ENCODE measurements around the gene CEACAM7. TPM values are rescaled to one million over a fixed set of nuclear protein-coding genes. Genes with fewer than 3 reads are reported as not detected.
A peak's percentile ranks its signal among the peaks of the same experiment; 100 is the strongest.
"Not testable (repeated sequence)": the region's sequence is repeated elsewhere in the genome, so short reads cannot be mapped to it uniquely, and the experiment has no call there.

The CEACAM7 gene
- polyA plus RNA-seq, 2 donors, result 59.6 to 96.6 TPM

DNA sequence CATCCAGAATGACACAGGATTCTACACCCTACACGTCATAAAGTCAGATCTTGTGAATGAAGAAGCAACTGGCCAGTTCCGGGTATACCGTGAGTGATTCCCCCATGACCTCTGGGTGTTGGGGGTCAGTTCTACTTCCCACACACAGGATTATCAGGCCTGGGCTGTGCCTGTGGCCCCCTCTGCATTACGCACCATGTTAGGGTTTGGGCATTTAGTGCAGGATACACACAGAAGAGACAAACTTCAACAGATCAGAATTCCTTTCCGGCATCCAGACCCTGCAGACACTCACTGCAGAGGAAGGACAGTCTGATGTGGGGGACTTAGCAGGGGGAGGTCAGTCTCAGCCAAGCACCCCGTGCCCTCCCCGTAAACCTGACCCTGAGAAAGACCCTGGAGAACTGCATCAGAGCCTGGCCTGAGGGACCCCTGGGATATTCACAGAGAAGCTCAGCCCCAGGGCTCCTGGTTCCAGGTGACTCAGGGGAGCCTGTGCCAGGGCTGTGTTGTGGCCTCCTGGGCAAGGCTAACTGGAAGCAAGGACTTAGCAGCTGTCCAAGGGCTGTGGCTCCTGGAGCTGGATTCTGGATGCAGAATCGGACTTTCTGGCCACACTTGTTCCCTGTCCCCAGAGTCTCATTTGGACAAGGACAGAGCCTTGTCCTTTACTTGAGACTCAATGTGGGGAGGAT, 22.0 kb upstream of the CEACAM7 start:
- peak overlapping the region; percentile 34 to 53 for H3K4me3 ChIP-seq (ENCODE audit: low read depth in 1 of 2, low read length in 2 of 2)
- 78 to 84% methylated on average over 8 of the region's 8 CpGs for WGBS, 2 donors
- H3K27ac ChIP-seq (ENCODE audit: low read depth in 2 of 2, low read length in 1 of 2), result peak overlapping the region in 1 of 2 donors; percentile 53
- no peaks in the 10 kb centered on the region for H3K9me3 ChIP-seq (ENCODE audit: control insufficient read depth in 2 of 2, insufficient read depth in 1 of 2, low read depth in 1 of 2, low read length in 1 of 2)
- no peaks in the 10 kb centered on the region for H3K4me1 ChIP-seq (ENCODE audit: control insufficient read depth in 2 of 2, insufficient read depth in 2 of 2, low read length in 1 of 2)
- peaks cover 0 to 3% of the 10 kb centered on the region in 2 donors for H3K27me3 ChIP-seq (ENCODE audit: control insufficient read depth in 1 of 2, insufficient read depth in 2 of 2, low read length in 2 of 2)
- no peaks in the 10 kb centered on the region for H3K36me3 ChIP-seq (ENCODE audit: control insufficient read depth in 2 of 2, insufficient read depth in 2 of 2, low read length in 1 of 2)

DNA sequence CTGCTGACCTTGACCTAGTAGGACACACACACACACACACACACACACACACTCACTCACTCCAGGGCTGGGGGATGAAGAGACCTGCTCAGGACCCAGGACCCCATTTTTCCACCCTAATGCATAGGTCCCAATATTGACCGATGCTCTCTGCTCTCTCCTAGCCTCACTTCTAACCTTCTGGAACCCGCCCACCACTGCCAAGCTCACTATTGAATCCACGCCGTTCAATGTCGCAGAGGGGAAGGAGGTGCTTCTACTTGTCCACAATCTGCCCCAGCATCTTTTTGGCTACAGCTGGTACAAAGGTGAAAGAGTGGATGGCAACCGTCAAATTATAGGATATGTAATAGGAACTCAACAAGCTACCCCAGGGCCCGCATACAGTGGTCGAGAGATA, 21.4 kb upstream of the CEACAM7 start:
- not testable (repeated sequence) for H3K36me3 ChIP-seq (ENCODE audit: control insufficient read depth in 2 of 2, insufficient read depth in 2 of 2, low read length in 1 of 2); H3K9me3 ChIP-seq (ENCODE audit: control insufficient read depth in 2 of 2, insufficient read depth in 1 of 2, low read depth in 1 of 2, low read length in 1 of 2); H3K27me3 ChIP-seq (ENCODE audit: control insufficient read depth in 1 of 2, insufficient read depth in 2 of 2, low read length in 2 of 2); H3K4me1 ChIP-seq (ENCODE audit: control insufficient read depth in 2 of 2, insufficient read depth in 2 of 2, low read length in 1 of 2)
- H3K27ac ChIP-seq (ENCODE audit: low read depth in 2 of 2, low read length in 1 of 2), result peak overlapping the region in 1 of 2 donors; percentile 15
- peak overlapping the region; percentile 24 to 53 for H3K4me3 ChIP-seq (ENCODE audit: low read depth in 1 of 2, low read length in 2 of 2)
- 82 to 88% methylated on average over 8 of the region's 8 CpGs for WGBS, 2 donors

DNA sequence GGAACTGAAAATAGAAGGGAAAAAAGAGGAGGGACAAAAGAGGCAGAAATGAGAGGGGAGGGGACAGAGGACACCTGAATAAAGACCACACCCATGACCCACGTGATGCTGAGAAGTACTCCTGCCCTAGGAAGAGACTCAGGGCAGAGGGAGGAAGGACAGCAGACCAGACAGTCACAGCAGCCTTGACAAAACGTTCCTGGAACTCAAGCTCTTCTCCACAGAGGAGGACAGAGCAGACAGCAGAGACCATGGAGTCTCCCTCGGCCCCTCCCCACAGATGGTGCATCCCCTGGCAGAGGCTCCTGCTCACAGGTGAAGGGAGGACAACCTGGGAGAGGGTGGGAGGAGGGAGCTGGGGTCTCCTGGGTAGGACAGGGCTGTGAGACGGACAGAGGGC, 20.4 kb upstream of the CEACAM7 start, which contains the start of gene CEACAM5:
Gene CEACAM5, plus strand, starts transcription at position 146 of the 400 bp plus-strand sequence. Its CDS starts 106 bp downstream, at position 252.
- H3K36me3 ChIP-seq (ENCODE audit: control insufficient read depth in 2 of 2, insufficient read depth in 2 of 2, low read length in 1 of 2), result no peaks in the 10 kb centered on the region
- H3K27ac ChIP-seq (ENCODE audit: low read depth in 2 of 2, low read length in 1 of 2), result peak within 1 kb of the TSS in 1 of 2 donors; percentile 15
- H3K9me3 ChIP-seq (ENCODE audit: control insufficient read depth in 2 of 2, insufficient read depth in 1 of 2, low read depth in 1 of 2, low read length in 1 of 2), result no peaks in the 10 kb centered on the region
- H3K27me3 ChIP-seq (ENCODE audit: control insufficient read depth in 1 of 2, insufficient read depth in 2 of 2, low read length in 2 of 2), result peaks cover 0 to 3% of the 10 kb centered on the region in 2 donors
- 36 to 40% methylated on average over 4 of the region's 4 CpGs for WGBS, 2 donors
- peak within 1 kb of the TSS; percentile 47 to 53 for H3K4me3 ChIP-seq (ENCODE audit: low read depth in 1 of 2, low read length in 2 of 2)
- H3K4me1 ChIP-seq (ENCODE audit: control insufficient read depth in 2 of 2, insufficient read depth in 2 of 2, low read length in 1 of 2), result no peaks in the 10 kb centered on the region

DNA sequence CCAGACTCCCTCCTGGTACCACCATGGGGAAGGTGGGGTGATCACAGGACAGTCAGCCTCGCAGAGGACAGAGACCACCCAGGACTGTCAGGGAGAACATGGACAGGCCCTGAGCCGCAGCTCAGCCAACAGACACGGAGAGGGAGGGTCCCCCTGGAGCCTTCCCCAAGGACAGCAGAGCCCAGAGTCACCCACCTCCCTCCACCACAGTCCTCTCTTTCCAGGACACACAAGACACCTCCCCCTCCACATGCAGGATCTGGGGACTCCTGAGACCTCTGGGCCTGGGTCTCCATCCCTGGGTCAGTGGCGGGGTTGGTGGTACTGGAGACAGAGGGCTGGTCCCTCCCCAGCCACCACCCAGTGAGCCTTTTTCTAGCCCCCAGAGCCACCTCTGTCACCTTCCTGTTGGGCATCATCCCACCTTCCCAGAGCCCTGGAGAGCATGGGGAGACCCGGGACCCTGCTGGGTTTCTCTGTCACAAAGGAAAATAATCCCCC, 19.9 kb upstream of the CEACAM7 start:
- Histone ChIP-seq H3K4me3 (ENCODE audit: low read depth in 1 of 2, low read length in 2 of 2) (peak overlapping the region; percentile 16 to 53), H3K36me3 (ENCODE audit: control insufficient read depth in 2 of 2, insufficient read depth in 2 of 2, low read length in 1 of 2) (no peaks in the 10 kb centered on the region), H3K27me3 (ENCODE audit: control insufficient read depth in 1 of 2, insufficient read depth in 2 of 2, low read length in 2 of 2) (peaks cover 0 to 3% of the 10 kb centered on the region in 2 donors), H3K27ac (ENCODE audit: low read depth in 2 of 2, low read length in 1 of 2) (no peak overlapping the region), H3K9me3 (ENCODE audit: control insufficient read depth in 2 of 2, insufficient read depth in 1 of 2, low read depth in 1 of 2, low read length in 1 of 2) (no peaks in the 10 kb centered on the region), H3K4me1 (ENCODE audit: control insufficient read depth in 2 of 2, insufficient read depth in 2 of 2, low read length in 1 of 2) (no peaks in the 10 kb centered on the region)
- WGBS, 2 donors, result 78 to 84% methylated on average over 5 of the region's 5 CpGs

DNA sequence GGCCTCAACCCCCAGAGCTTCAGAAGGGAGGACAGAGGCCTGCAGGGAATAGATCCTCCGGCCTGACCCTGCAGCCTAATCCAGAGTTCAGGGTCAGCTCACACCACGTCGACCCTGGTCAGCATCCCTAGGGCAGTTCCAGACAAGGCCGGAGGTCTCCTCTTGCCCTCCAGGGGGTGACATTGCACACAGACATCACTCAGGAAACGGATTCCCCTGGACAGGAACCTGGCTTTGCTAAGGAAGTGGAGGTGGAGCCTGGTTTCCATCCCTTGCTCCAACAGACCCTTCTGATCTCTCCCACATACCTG, 19.4 kb upstream of the CEACAM7 start:
- Histone ChIP-seq H3K4me3 (ENCODE audit: low read depth in 1 of 2, low read length in 2 of 2) (no peak overlapping the region), H3K27ac (ENCODE audit: low read depth in 2 of 2, low read length in 1 of 2) (no peak overlapping the region), H3K9me3 (ENCODE audit: control insufficient read depth in 2 of 2, insufficient read depth in 1 of 2, low read depth in 1 of 2, low read length in 1 of 2) (no peaks in the 10 kb centered on the region), H3K36me3 (ENCODE audit: control insufficient read depth in 2 of 2, insufficient read depth in 2 of 2, low read length in 1 of 2) (no peaks in the 10 kb centered on the region), H3K4me1 (ENCODE audit: control insufficient read depth in 2 of 2, insufficient read depth in 2 of 2, low read length in 1 of 2) (no peaks in the 10 kb centered on the region), H3K27me3 (ENCODE audit: control insufficient read depth in 1 of 2, insufficient read depth in 2 of 2, low read length in 2 of 2) (peaks cover 0 to 3% of the 10 kb centered on the region in 2 donors)
- WGBS, 2 donors, result 46 to 49% methylated on average over 5 of the region's 5 CpGs

DNA sequence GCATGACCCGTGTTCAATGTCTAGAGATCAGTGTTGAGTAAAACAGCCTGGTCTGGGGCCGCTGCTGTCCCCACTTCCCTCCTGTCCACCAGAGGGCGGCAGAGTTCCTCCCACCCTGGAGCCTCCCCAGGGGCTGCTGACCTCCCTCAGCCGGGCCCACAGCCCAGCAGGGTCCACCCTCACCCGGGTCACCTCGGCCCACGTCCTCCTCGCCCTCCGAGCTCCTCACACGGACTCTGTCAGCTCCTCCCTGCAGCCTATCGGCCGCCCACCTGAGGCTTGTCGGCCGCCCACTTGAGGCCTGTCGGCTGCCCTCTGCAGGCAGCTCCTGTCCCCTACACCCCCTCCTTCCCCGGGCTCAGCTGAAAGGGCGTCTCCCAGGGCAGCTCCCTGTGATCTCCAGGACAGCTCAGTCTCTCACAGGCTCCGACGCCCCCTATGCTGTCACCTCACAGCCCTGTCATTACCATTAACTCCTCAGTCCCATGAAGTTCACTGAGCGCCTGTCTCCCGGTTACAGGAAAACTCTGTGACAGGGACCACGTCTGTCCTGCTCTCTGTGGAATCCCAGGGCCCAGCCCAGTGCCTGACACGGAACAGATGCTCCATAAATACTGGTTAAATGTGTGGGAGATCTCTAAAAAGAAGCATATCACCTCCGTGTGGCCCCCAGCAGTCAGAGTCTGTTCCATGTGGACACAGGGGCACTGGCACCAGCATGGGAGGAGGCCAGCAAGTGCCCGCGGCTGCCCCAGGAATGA, 18.9 kb upstream of the CEACAM7 start:
- Histone ChIP-seq H3K27me3 (ENCODE audit: control insufficient read depth in 1 of 2, insufficient read depth in 2 of 2, low read length in 2 of 2) (peaks cover 0 to 3% of the 10 kb centered on the region in 2 donors), H3K4me3 (ENCODE audit: low read depth in 1 of 2, low read length in 2 of 2) (peak overlapping the region; percentile 35 to 40), H3K9me3 (ENCODE audit: control insufficient read depth in 2 of 2, insufficient read depth in 1 of 2, low read depth in 1 of 2, low read length in 1 of 2) (no peaks in the 10 kb centered on the region), H3K27ac (ENCODE audit: low read depth in 2 of 2, low read length in 1 of 2) (no peak overlapping the region), H3K4me1 (ENCODE audit: control insufficient read depth in 2 of 2, insufficient read depth in 2 of 2, low read length in 1 of 2) (no peaks in the 10 kb centered on the region), H3K36me3 (ENCODE audit: control insufficient read depth in 2 of 2, insufficient read depth in 2 of 2, low read length in 1 of 2) (no peaks in the 10 kb centered on the region)
- WGBS, 2 donors, result 13 to 15% methylated on average over 25 to 26 of the region's 26 CpGs

DNA sequence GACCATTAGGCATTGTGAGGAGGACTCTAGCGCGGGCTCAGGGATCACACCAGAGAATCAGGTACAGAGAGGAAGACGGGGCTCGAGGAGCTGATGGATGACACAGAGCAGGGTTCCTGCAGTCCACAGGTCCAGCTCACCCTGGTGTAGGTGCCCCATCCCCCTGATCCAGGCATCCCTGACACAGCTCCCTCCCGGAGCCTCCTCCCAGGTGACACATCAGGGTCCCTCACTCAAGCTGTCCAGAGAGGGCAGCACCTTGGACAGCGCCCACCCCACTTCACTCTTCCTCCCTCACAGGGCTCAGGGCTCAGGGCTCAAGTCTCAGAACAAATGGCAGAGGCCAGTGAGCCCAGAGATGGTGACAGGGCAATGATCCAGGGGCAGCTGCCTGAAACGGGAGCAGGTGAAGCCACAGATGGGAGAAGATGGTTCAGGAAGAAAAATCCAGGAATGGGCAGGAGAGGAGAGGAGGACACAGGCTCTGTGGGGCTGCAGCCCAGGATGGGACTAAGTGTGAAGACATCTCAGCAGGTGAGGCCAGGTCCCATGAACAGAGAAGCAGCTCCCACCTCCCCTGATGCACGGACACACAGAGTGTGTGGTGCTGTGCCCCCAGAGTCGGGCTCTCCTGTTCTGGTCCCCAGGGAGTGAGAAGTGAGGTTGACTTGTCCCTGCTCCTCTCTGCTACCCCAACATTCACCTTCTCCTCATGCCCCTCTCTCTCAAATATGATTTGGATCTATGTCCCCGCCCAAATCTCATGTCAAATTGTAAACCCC, 17.5 kb upstream of the CEACAM7 start:
- Histone ChIP-seq H3K4me3 (ENCODE audit: low read depth in 1 of 2, low read length in 2 of 2) (no peak overlapping the region), H3K27me3 (ENCODE audit: control insufficient read depth in 1 of 2, insufficient read depth in 2 of 2, low read length in 2 of 2) (peaks cover 0 to 3% of the 10 kb centered on the region in 2 donors), H3K9me3 (ENCODE audit: control insufficient read depth in 2 of 2, insufficient read depth in 1 of 2, low read depth in 1 of 2, low read length in 1 of 2) (no peaks in the 10 kb centered on the region), H3K4me1 (ENCODE audit: control insufficient read depth in 2 of 2, insufficient read depth in 2 of 2, low read length in 1 of 2) (no peaks in the 10 kb centered on the region), H3K27ac (ENCODE audit: low read depth in 2 of 2, low read length in 1 of 2) (no peak overlapping the region), H3K36me3 (ENCODE audit: control insufficient read depth in 2 of 2, insufficient read depth in 2 of 2, low read length in 1 of 2) (no peaks in the 10 kb centered on the region)
- WGBS, 2 donors, result 40 to 44% methylated on average over 10 of the region's 10 CpGs

DNA sequence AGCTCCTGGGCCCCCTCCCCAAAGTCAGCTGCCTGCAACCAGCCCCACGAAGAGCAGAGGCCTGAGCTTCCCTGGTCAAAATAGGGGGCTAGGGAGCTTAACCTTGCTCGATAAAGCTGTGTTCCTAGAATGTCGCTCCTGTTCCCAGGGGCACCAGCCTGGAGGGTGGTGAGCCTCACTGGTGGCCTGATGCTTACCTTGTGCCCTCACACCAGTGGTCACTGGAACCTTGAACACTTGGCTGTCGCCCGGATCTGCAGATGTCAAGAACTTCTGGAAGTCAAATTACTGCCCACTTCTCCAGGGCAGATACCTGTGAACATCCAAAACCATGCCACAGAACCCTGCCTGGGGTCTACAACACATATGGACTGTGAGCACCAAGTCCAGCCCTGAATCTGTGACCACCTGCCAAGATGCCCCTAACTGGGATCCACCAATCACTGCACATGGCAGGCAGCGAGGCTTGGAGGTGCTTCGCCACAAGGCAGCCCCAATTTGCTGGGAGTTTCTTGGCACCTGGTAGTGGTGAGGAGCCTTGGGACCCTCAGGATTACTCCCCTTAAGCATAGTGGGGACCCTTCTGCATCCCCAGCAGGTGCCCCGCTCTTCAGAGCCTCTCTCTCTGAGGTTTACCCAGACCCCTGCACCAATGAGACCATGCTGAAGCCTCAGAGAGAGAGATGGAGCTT, 15.7 kb upstream of the CEACAM7 start:
- no peak overlapping the region for H3K4me3 ChIP-seq (ENCODE audit: low read depth in 1 of 2, low read length in 2 of 2)
- 70 to 79% methylated on average over 8 of the region's 8 CpGs for WGBS, 2 donors
- no peak overlapping the region for H3K27ac ChIP-seq (ENCODE audit: low read depth in 2 of 2, low read length in 1 of 2)
- peaks cover 0 to 3% of the 10 kb centered on the region in 2 donors for H3K27me3 ChIP-seq (ENCODE audit: control insufficient read depth in 1 of 2, insufficient read depth in 2 of 2, low read length in 2 of 2)
- H3K9me3 ChIP-seq (ENCODE audit: control insufficient read depth in 2 of 2, insufficient read depth in 1 of 2, low read depth in 1 of 2, low read length in 1 of 2), result no peaks in the 10 kb centered on the region
- no peaks in the 10 kb centered on the region for H3K36me3 ChIP-seq (ENCODE audit: control insufficient read depth in 2 of 2, insufficient read depth in 2 of 2, low read length in 1 of 2)
- peaks cover 0 to 4% of the 10 kb centered on the region in 2 donors for H3K4me1 ChIP-seq (ENCODE audit: control insufficient read depth in 2 of 2, insufficient read depth in 2 of 2, low read length in 1 of 2)

DNA sequence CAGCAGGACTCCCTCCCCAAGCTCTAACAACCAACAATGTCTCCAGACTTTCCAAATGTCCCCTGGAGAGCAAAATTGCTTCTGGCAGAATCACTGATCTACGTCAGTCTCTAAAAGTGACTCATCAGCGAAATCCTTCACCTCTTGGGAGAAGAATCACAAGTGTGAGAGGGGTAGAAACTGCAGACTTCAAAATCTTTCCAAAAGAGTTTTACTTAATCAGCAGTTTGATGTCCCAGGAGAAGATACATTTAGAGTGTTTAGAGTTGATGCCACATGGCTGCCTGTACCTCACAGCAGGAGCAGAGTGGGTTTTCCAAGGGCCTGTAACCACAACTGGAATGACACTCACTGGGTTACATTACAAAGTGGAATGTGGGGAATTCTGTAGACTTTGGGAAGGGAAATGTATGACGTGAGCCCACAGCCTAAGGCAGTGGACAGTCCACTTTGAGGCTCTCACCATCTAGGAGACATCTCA, 14.1 kb upstream of the CEACAM7 start:
- no peaks in the 10 kb centered on the region for H3K9me3 ChIP-seq (ENCODE audit: control insufficient read depth in 2 of 2, insufficient read depth in 1 of 2, low read depth in 1 of 2, low read length in 1 of 2)
- H3K4me1 ChIP-seq (ENCODE audit: control insufficient read depth in 2 of 2, insufficient read depth in 2 of 2, low read length in 1 of 2), result peaks cover 0 to 4% of the 10 kb centered on the region in 2 donors
- H3K4me3 ChIP-seq (ENCODE audit: low read depth in 1 of 2, low read length in 2 of 2), result no peak overlapping the region
- no peaks in the 10 kb centered on the region for H3K36me3 ChIP-seq (ENCODE audit: control insufficient read depth in 2 of 2, insufficient read depth in 2 of 2, low read length in 1 of 2)
- H3K27ac ChIP-seq (ENCODE audit: low read depth in 2 of 2, low read length in 1 of 2), result no peak overlapping the region
- WGBS, 2 donors, result 38 to 41% methylated on average over 3 of the region's 3 CpGs
- H3K27me3 ChIP-seq (ENCODE audit: control insufficient read depth in 1 of 2, insufficient read depth in 2 of 2, low read length in 2 of 2), result no peaks in the 10 kb centered on the region

All from esophagus (tissue), 2 donors.